Uterus (tissue), 4 donors: ENCODE data around the gene ZBTB17. TPM values are rescaled to one million over a fixed set of nuclear protein-coding genes. Genes with fewer than 3 reads are reported as not detected.

ENCODE experiments used
- DNase-seq, 2 donors: peaks; one replicate each; pipeline ENCODE4 v3.0.0-alpha.2; 2019 to 2020
- H3K27ac ChIP-seq, 2 donors: fragments of 200-600 bp; sonication (generic); 1 replicate in 1 of 2; 2 replicates in 1 of 2; pipeline ENCODE4 v1.5.1; 2016 to 2018
- H3K27me3 ChIP-seq, 2 donors: fragments of 200-600 bp; sonication (generic); one replicate each; pipeline ENCODE4 v1.5.1; 2018 to 2019; ENCODE audit warnings: control low read depth in 1 of 2
- H3K36me3 ChIP-seq, 2 donors: fragments of 200-600 bp; sonication (generic); one replicate each; pipeline ENCODE4 v1.5.1; 2019; ENCODE audit warnings: control low read depth in 1 of 2
- H3K4me1 ChIP-seq, 2 donors: fragments of 200-600 bp; sonication (generic); one replicate each; pipeline ENCODE4 v1.5.1; 2018 to 2019; ENCODE audit warnings: control low read depth in 1 of 2
- H3K4me3 ChIP-seq, 2 donors: fragments of 200-600 bp; sonication (generic); 1 replicate in 1 of 2; 2 replicates in 1 of 2; pipeline ENCODE4 v1.5.1; 2018 to 2019; ENCODE audit warnings: mild to moderate bottlenecking in 1 of 2
- H3K9me3 ChIP-seq, 2 donors: fragments of 200-600 bp; sonication (generic); one replicate each; pipeline ENCODE4 v1.5.1; 2019; ENCODE audit warnings: control low read depth in 1 of 2
- POLR2A ChIP-seq, 2 donors: fragments of 450-650 bp; IDR thresholded peaks; one replicate each; pipeline ENCODE4 v1.6.1; 2016; ENCODE audit warnings: antibody characterized with exemption in 2 of 2, mild to moderate bottlenecking in 1 of 2, moderate library complexity in 1 of 2
- intact Hi-C: fragments of 100-400 bp; cut with DNase I; formaldehyde crosslinking; loops from one replicate; pipeline ENCODE4 v1.15.1; 2023; ENCODE audit warnings: low total_unique reads
- total RNA-seq, 4 donors: library from RNA; depleted of rRNA in 3 of 4; stranded (reverse); fragments of >200 nt in 3 of 4; gene quantifications; one replicate each; pipeline versions ENCODE4 v1.1.0 to v1.2.4, GENCODE V29; 2014 to 2023
- TF ChIP-seq, protein P1 (sequence below), 4 experiments: fragments of 200-600 bp in 2 of 4; fragments of 450-650 bp in 2 of 4; sonication (generic) in 2 of 4; IDR thresholded peaks; one replicate each; pipeline ENCODE4 v1.5.1; 2016 to 2019; ENCODE audit warnings: antibody characterized with exemption in 4 of 4, mild to moderate bottlenecking in 2 of 4, moderate library complexity in 1 of 4
- donor health status: DM: yes; HTN: yes; CAD: no.

The ZBTB17 gene
- total RNA-seq, 4 donors from 2014 or later, result 21.3 to 120 (median 70.0) TPM

DNA sequence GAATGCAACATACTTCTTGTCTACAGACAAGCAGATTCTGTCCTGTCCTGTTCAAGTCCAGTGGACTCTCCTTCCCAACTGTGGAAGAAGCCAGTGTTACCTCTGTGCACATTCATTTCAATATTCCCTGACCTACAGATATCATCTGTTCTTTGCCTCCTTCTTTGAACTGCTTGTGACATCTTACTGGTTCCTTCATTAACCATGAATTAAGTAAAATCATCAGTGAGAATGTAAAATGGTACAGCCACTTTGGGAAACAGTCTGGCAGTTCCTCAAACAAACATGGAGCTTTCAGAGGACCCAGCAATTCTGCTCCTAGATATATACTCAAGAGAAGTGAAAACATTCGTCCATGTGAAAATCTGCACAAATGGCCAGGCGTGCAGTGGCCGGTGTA lies 34.9 kb upstream of the ZBTB17 start:
- Histone ChIP-seq H3K4me1 (peaks cover 9 to 24% of the 10 kb centered on the region in 2 donors), H3K36me3 (no peaks in the 10 kb centered on the region), H3K27ac (no peak overlapping the region), H3K4me3 (no peak overlapping the region), H3K27me3 (no peaks in the 10 kb centered on the region), H3K9me3 (no peaks in the 10 kb centered on the region)
- intact Hi-C loops, result no loop called here
- TF ChIP-seq, protein P1, sequence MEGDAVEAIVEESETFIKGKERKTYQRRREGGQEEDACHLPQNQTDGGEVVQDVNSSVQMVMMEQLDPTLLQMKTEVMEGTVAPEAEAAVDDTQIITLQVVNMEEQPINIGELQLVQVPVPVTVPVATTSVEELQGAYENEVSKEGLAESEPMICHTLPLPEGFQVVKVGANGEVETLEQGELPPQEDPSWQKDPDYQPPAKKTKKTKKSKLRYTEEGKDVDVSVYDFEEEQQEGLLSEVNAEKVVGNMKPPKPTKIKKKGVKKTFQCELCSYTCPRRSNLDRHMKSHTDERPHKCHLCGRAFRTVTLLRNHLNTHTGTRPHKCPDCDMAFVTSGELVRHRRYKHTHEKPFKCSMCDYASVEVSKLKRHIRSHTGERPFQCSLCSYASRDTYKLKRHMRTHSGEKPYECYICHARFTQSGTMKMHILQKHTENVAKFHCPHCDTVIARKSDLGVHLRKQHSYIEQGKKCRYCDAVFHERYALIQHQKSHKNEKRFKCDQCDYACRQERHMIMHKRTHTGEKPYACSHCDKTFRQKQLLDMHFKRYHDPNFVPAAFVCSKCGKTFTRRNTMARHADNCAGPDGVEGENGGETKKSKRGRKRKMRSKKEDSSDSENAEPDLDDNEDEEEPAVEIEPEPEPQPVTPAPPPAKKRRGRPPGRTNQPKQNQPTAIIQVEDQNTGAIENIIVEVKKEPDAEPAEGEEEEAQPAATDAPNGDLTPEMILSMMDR (IDR thresholded peaks at IDR 0.05), result no peak
- no peak for TF ChIP-seq POLR2A (IDR thresholded peaks at IDR 0.05)
- DNase-seq, result no peak

DNA sequence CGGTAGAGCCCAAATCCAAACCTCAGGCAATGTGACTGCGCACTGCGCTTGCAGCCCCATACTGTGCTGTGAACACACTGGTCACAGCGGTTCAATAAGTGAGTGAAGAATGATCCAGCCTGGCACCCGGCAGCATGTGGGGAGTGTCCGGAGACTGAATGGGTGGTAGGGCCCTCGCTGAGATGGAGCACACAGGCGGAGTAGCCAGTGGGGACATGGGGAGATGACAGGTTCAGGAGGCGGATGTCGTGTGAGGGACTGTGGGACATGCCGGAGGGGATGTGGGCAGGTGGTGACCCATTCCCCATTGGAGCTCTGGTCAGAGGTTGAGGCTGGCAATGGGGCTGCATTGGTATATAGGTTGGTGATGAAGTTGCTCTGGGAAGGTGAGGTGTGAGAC lies 33.8 kb upstream of the ZBTB17 start:
- H3K4me1 ChIP-seq, result peaks cover 6 to 16% of the 10 kb centered on the region in 2 donors
- H3K36me3 ChIP-seq, result no peaks in the 10 kb centered on the region
- TF ChIP-seq, protein P1 (IDR thresholded peaks at IDR 0.05), result no peak
- TF ChIP-seq POLR2A (IDR thresholded peaks at IDR 0.05), result no peak
- intact Hi-C loops, result loop anchor here (2.0 kb wide), 1 partner anchor 47 kb away; no protein-coding TSS in a partner anchor
- H3K4me3 ChIP-seq, result no peak overlapping the region
- H3K27ac ChIP-seq, result no peak overlapping the region
- H3K9me3 ChIP-seq, result no peaks in the 10 kb centered on the region
- DNase-seq, result no peak
- H3K27me3 ChIP-seq, result no peaks in the 10 kb centered on the region

DNA sequence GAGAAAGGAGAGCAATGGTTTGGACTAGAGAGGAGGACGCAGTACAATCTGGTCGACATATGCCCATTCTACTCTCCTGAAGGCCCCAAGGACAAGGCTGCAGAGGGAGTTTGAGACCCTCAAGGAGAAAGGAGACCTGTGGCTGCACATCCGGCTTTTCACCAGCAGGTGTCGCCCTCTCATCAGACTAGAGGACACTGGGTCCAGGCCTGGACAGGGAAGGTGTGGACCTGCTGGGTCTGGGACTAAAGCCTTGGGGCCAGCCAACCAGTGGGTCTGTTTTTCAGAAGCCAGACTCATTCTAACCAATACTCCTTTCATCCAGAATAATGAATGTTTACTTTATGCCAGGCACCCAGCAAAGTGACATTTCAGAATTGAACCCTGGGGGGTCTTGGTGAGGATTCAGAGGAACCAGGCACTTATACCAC lies 33.1 kb upstream of the ZBTB17 start:
- no peaks in the 10 kb centered on the region for H3K9me3 ChIP-seq
- H3K36me3 ChIP-seq, result no peaks in the 10 kb centered on the region
- no peaks in the 10 kb centered on the region for H3K27me3 ChIP-seq
- intact Hi-C loops, result loop anchor here (2.0 kb wide), 1 partner anchor 48 kb away; no protein-coding TSS in a partner anchor
- H3K4me1 ChIP-seq, result peaks cover 5 to 14% of the 10 kb centered on the region in 2 donors
- TF ChIP-seq, protein P1 (IDR thresholded peaks at IDR 0.05), result peak; percentile 95 to 98 (median 98)
- TF ChIP-seq POLR2A (IDR thresholded peaks at IDR 0.05), result no peak
- peak; percentile 83 to 88 for DNase-seq
- H3K27ac ChIP-seq, result no peak overlapping the region
- no peak overlapping the region for H3K4me3 ChIP-seq

DNA sequence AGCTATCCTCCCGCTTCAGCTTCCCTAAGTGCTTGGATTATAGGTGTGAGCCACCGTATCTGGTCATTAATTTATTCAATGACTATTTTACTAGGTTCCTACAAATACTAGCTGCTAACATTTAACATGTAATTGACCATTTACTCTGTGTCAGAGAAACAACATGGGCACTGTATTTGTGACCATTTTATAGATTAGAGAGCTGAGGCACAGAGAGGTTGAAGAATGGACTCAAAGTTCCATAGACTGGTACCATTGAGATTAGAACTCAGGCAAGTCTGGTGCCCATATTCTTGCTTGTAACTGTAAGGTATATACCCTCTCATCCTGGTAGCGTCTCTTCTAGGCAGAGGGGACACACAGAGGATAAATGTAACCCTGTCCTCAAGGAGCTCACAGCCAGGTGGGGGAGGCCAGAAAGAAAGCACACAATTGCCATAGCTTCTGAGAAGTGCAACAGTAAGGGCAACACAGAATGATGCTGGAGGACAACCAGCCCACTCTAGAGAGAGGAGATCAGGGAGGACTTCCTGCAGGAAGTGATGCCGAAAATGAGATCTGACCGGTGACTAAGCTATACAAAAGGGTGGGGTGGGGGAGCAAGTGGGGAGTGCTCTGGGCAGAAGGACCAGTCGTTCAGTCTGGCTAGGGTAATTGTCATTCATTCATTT lies 31.9 kb upstream of the ZBTB17 start:
- Histone ChIP-seq H3K4me1 (peaks cover 0 to 5% of the 10 kb centered on the region in 2 donors), H3K27me3 (no peaks in the 10 kb centered on the region), H3K4me3 (no peak overlapping the region), H3K9me3 (no peaks in the 10 kb centered on the region), H3K27ac (no peak overlapping the region), H3K36me3 (no peaks in the 10 kb centered on the region)
- intact Hi-C loops, result loop anchor here (2.0 kb wide), 1 partner anchor 49 kb away; no protein-coding TSS in a partner anchor
- TF ChIP-seq, protein P1 (IDR thresholded peaks at IDR 0.05), result no peak
- TF ChIP-seq POLR2A (IDR thresholded peaks at IDR 0.05), result no peak
- no peak for DNase-seq
